ENCODE measurements around the gene TRMO.

Gene TRMO

DNA sequence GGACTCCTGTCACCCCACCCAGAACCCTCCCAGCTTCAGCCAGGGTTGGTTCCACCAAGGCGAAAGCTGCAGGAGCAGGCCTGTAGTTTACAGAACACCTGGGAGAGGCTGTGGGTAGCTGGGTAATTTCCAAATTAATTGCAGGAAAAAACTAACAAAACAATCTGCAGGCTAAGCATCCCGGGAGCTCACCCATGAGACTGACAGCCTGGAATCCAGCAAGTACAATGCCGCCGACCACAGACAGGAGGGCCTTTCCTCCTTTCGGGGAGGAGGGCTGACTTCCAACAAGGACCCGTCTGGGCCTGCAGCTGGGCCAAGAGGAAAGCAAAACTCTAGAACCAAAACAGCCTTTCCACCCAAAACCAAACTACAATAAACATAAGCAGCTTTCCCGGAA, 59.0 kb downstream of the TRMO start:
- no peak for TF ChIP-seq SIN3A (IDR thresholded peaks at IDR 0.05; ENCODE audit: borderline replicate concordance, insufficient read depth, low read length)
- no peak for TF ChIP-seq FOXP2 (optimal IDR thresholded peaks at IDR 0.05; ENCODE audit: borderline replicate concordance, extremely low read depth, extremely low read length, insufficient read depth)
- TF ChIP-seq TAF1 (IDR thresholded peaks at IDR 0.05; ENCODE audit: borderline replicate concordance, insufficient read depth, low read length) = no peak

DNA sequence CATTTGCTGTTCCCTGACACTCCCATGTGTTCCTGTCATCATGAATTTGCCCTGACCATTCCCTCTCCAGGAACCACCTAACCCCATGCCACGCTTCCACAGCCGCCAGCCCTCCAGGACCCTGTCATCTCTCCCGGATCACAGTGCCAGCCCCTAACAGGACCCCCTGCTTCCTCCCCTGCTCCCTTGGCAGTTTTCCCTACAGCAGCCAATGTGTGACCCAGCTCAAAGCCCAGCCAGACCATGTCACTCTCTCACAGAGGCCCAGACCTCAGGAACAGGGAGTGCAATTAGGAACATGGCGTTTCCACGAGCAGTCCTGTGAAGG, 61.2 kb downstream of the TRMO start:
- TF ChIP-seq TAF1 (IDR thresholded peaks at IDR 0.05; ENCODE audit: borderline replicate concordance, insufficient read depth, low read length) = no peak
- TF ChIP-seq, protein P1, sequence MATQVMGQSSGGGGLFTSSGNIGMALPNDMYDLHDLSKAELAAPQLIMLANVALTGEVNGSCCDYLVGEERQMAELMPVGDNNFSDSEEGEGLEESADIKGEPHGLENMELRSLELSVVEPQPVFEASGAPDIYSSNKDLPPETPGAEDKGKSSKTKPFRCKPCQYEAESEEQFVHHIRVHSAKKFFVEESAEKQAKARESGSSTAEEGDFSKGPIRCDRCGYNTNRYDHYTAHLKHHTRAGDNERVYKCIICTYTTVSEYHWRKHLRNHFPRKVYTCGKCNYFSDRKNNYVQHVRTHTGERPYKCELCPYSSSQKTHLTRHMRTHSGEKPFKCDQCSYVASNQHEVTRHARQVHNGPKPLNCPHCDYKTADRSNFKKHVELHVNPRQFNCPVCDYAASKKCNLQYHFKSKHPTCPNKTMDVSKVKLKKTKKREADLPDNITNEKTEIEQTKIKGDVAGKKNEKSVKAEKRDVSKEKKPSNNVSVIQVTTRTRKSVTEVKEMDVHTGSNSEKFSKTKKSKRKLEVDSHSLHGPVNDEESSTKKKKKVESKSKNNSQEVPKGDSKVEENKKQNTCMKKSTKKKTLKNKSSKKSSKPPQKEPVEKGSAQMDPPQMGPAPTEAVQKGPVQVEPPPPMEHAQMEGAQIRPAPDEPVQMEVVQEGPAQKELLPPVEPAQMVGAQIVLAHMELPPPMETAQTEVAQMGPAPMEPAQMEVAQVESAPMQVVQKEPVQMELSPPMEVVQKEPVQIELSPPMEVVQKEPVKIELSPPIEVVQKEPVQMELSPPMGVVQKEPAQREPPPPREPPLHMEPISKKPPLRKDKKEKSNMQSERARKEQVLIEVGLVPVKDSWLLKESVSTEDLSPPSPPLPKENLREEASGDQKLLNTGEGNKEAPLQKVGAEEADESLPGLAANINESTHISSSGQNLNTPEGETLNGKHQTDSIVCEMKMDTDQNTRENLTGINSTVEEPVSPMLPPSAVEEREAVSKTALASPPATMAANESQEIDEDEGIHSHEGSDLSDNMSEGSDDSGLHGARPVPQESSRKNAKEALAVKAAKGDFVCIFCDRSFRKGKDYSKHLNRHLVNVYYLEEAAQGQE (IDR thresholded peaks at IDR 0.05; ENCODE audit: insufficient read depth in 1 of 2, low read depth in 2 of 2, low read length in 2 of 2) = no peak
- TF ChIP-seq SIN3A (IDR thresholded peaks at IDR 0.05; ENCODE audit: borderline replicate concordance, insufficient read depth, low read length) = no peak
- TF ChIP-seq POLR2AphosphoS5 (IDR thresholded peaks at IDR 0.05; ENCODE audit: low read depth, low read length) = no peak
- TF ChIP-seq FOXP2 (optimal IDR thresholded peaks at IDR 0.05; ENCODE audit: borderline replicate concordance, extremely low read depth, extremely low read length, insufficient read depth) = no peak

DNA sequence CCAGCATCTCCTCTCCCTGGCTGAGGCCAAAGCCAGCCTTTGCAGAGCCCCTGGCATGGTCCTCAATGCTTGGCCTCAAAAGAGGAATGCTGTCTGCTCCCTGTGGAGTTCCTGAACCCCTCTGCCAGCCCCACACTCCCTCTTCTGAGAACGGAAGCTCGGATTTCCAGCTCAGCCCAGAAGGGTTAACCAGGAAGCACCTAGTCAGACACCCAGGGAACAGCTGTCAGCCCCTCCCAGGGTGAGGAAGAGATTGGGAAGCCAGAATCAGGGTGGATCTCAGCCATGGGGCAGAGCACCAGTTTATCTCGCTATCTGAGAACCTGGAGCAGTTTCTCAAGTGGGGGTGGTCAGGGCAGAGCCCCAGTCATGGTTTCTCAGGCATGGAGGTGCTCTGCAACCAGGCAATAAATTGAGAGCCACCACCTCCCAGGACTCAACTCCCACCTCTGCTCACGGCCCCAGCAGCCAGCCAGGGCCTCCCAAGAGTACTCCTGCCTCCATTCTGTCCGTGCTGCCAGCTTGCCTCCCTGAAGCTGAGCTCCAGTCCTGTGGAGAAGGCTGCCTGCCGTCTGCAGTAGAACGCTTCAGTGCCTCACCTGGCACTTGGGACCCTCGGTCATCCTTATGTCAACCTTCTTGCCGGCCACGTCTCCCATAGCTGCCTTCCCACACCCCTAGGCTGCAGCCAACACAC, 61.7 kb downstream of the TRMO start:
- TF ChIP-seq FOXP2 (optimal IDR thresholded peaks at IDR 0.05; ENCODE audit: borderline replicate concordance, extremely low read depth, extremely low read length, insufficient read depth) (no peak), SIN3A (IDR thresholded peaks at IDR 0.05; ENCODE audit: borderline replicate concordance, insufficient read depth, low read length) (no peak), POLR2AphosphoS5 (IDR thresholded peaks at IDR 0.05; ENCODE audit: low read depth, low read length) (no peak), TAF1 (IDR thresholded peaks at IDR 0.05; ENCODE audit: borderline replicate concordance, insufficient read depth, low read length) (no peak)
- TF ChIP-seq, protein P1 (IDR thresholded peaks at IDR 0.05; ENCODE audit: insufficient read depth in 1 of 2, low read depth in 2 of 2, low read length in 2 of 2) = no peak

DNA sequence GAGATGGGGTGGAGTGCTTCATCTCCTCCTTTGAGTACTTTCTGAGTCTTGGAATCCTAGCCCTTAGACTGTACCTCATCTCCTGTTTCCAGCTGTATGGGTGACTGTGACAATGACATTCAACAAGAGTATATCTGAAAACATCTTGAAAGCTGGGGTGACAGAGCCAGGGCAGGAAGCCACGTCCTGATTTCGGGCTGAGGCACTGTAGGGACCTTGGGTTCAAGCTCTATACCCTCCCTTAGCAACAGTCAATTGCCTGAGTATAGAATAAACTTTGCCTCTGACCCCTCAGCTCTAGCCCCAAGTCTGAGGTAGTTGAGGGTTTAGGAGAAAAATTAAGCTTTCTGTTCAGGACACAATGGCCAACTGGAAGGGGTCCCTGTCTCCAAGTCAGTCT, 63.0 kb downstream of the TRMO start:
- TF ChIP-seq, protein P1 (IDR thresholded peaks at IDR 0.05; ENCODE audit: insufficient read depth in 1 of 2, low read depth in 2 of 2, low read length in 2 of 2) = no peak
- TF ChIP-seq POLR2AphosphoS5 (IDR thresholded peaks at IDR 0.05; ENCODE audit: low read depth, low read length) = no peak
- no peak for TF ChIP-seq FOXP2 (optimal IDR thresholded peaks at IDR 0.05; ENCODE audit: borderline replicate concordance, extremely low read depth, extremely low read length, insufficient read depth)
- no peak for TF ChIP-seq TAF1 (IDR thresholded peaks at IDR 0.05; ENCODE audit: borderline replicate concordance, insufficient read depth, low read length)
- TF ChIP-seq SIN3A (IDR thresholded peaks at IDR 0.05; ENCODE audit: borderline replicate concordance, insufficient read depth, low read length) = no peak

DNA sequence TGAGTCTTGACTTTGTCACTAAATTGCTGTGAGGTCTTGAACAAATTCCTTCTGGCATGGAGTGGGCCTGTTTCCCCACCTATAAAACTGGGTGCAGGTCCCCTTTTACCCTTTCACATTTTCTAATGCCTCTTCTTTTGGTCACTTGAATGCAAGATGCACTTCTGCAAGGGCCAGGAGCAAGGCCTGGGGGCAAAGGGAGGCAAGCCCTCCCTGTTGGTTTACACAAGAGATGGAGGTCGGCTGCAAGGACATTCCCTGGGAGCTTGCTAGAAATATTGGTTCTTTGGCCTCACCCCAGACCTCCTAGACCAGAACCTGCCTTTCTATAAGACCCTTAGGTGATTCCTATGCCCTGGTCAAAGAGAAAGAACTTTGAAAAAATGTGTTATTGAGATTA, 63.5 kb downstream of the TRMO start:
- TF ChIP-seq, protein P1 (IDR thresholded peaks at IDR 0.05; ENCODE audit: insufficient read depth in 1 of 2, low read depth in 2 of 2, low read length in 2 of 2) = no peak
